KOPT-K1 (cell line): ENCODE data around the gene RUSC2.
"Not testable (repeated sequence)": the region's sequence is repeated elsewhere in the genome, so short reads cannot be mapped to it uniquely, and the experiment has no call there.

Experiments used
- H3K27ac ChIP-seq: fragments of 200-600 bp; sonication (generic); 2 replicates; pipeline ENCODE4 v1.5.1; 2016; ENCODE audit warnings: antibody characterized with exemption, mild to moderate bottlenecking, low read depth, low read length; ENCODE audit not compliant: poor library complexity, severe bottlenecking
- H3K36me3 ChIP-seq: fragments of 200-600 bp; sonication (generic); 2 replicates; pipeline ENCODE4 v1.5.1; 2017; ENCODE audit warnings: antibody characterized with exemption, mild to moderate bottlenecking, low read length, moderate library complexity; ENCODE audit not compliant: insufficient read depth
- H3K9me3 ChIP-seq: fragments of 200-600 bp; sonication (generic); 2 replicates; pipeline ENCODE4 v1.5.1; 2017; ENCODE audit warnings: antibody characterized with exemption, low read length, mild to moderate bottlenecking; ENCODE audit not compliant: insufficient read depth, poor library complexity, severe bottlenecking

RUSC2 gene

GRCh38 chr9:35484406-35484805 is 5.5 kb upstream of the RUSC2 start:
- Histone ChIP-seq H3K27ac (no peak overlapping the region), H3K9me3 (no peaks in the 10 kb centered on the region), H3K36me3 (no peaks in the 10 kb centered on the region)

- Histone ChIP-seq H3K27ac (no peak overlapping the region), H3K36me3 (no peaks in the 10 kb centered on the region), H3K9me3 (no peaks in the 10 kb centered on the region)
Observed at GRCh38 chr9:35487081-35487480, 2.8 kb upstream of the RUSC2 start.

GRCh38 chr9:35488021-35488420 is 1.9 kb upstream of the RUSC2 start:
- H3K9me3 ChIP-seq = no peaks in the 10 kb centered on the region
- no peak overlapping the region for H3K27ac ChIP-seq

GRCh38 chr9:35488566-35489312 is 1.2 kb upstream of the RUSC2 start:
- Histone ChIP-seq H3K27ac (no peak overlapping the region), H3K36me3 (no peaks in the 10 kb centered on the region), H3K9me3 (no peaks in the 10 kb centered on the region)

More at GRCh38 chr9:35488021-35488420, 1.9 kb upstream of the RUSC2 start:
- no peaks in the 10 kb centered on the region for H3K36me3 ChIP-seq

- Histone ChIP-seq H3K27ac (no peak overlapping the region), H3K9me3 (no peaks in the 10 kb centered on the region), H3K36me3 (no peaks in the 10 kb centered on the region)
Observed at GRCh38 chr9:35490155-35490909, 421 bp downstream of the RUSC2 start.

GRCh38 chr9:35490910-35491465 is 1.1 kb downstream of the RUSC2 start:
- Histone ChIP-seq H3K27ac (no peak overlapping the region), H3K36me3 (no peaks in the 10 kb centered on the region), H3K9me3 (no peaks in the 10 kb centered on the region)

- not testable (repeated sequence) for H3K36me3 ChIP-seq, H3K9me3 ChIP-seq, H3K27ac ChIP-seq
Observed at GRCh38 chr9:35493119-35493518, 3.2 kb downstream of the RUSC2 start.

GRCh38 chr9:35495984-35496383 is 6.1 kb downstream of the RUSC2 start:
- H3K27ac ChIP-seq = no peak overlapping the region
- no peaks in the 10 kb centered on the region for H3K36me3 ChIP-seq
- peaks cover 8% of the 10 kb centered on the region for H3K9me3 ChIP-seq

- H3K27ac ChIP-seq, H3K9me3 ChIP-seq, H3K36me3 ChIP-seq: not testable (repeated sequence)
Observed at GRCh38 chr9:35498245-35498644, 8.3 kb downstream of the RUSC2 start.

GRCh38 chr9:35499029-35499700 is 9.3 kb downstream of the RUSC2 start:
- Histone ChIP-seq H3K27ac (no peak overlapping the region), H3K36me3 (no peaks in the 10 kb centered on the region)

GRCh38 chr9:35499701-35500030 is 9.8 kb downstream of the RUSC2 start:
- Histone ChIP-seq H3K36me3 (no peaks in the 10 kb centered on the region), H3K9me3 (peaks cover 8% of the 10 kb centered on the region), H3K27ac (no peak overlapping the region)

More at GRCh38 chr9:35499029-35499700, 9.3 kb downstream of the RUSC2 start:
- peaks cover 8% of the 10 kb centered on the region for H3K9me3 ChIP-seq

- Histone ChIP-seq H3K27ac (no peak overlapping the region), H3K36me3 (no peaks in the 10 kb centered on the region), H3K9me3 (peaks cover 8% of the 10 kb centered on the region)
Observed at GRCh38 chr9:35500130-35500748, 10.3 kb downstream of the RUSC2 start.

- Histone ChIP-seq H3K36me3 (no peaks in the 10 kb centered on the region), H3K27ac (no peak overlapping the region), H3K9me3 (peaks cover 8% of the 10 kb centered on the region)
Observed at GRCh38 chr9:35501946-35502345, 12.0 kb downstream of the RUSC2 start.

- no peak overlapping the region for H3K27ac ChIP-seq
- no peaks in the 10 kb centered on the region for H3K36me3 ChIP-seq
- H3K9me3 ChIP-seq = no peaks in the 10 kb centered on the region
Observed at GRCh38 chr9:35506359-35506758, 16.4 kb downstream of the RUSC2 start.

- H3K9me3 ChIP-seq = no peaks in the 10 kb centered on the region
- H3K36me3 ChIP-seq = no peaks in the 10 kb centered on the region
- H3K27ac ChIP-seq = no peak overlapping the region
Observed at GRCh38 chr9:35508069-35508468, 18.2 kb downstream of the RUSC2 start.
